ENCODE data around the gene PIP4K2A.

DNA sequence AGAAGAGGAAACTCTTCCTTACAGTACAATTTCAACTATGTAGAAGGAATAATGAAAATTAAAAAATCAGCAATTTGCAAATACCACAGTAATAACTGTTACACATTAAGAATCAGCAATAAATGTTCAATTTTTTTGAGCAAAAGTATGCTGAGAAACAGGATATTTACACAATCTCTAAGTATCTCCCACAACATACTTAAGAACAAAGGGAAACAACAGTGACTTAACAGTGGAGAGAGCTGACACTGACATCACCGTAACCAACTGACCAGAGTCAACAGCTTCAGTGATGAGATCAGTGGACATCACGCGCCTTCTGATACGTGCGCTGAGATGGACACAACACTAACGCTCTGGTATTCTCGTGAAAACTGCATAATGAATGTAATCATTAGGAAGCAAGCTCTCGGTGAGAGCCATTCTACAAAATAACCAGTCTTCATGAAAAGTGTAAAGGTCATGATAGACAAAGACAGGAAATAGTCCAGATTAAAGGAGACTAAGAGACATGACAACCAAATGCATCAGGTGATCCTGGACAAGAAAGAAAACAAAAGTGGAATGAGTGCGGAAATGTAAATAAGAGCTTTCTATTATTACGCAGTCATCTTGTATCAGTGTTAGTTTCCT, 82.6 kb downstream of the PIP4K2A start:
- no peak for TF ChIP-seq EZH2 (IDR thresholded peaks at IDR 0.05; ENCODE audit: low read depth)
- TF ChIP-seq, protein P1, sequence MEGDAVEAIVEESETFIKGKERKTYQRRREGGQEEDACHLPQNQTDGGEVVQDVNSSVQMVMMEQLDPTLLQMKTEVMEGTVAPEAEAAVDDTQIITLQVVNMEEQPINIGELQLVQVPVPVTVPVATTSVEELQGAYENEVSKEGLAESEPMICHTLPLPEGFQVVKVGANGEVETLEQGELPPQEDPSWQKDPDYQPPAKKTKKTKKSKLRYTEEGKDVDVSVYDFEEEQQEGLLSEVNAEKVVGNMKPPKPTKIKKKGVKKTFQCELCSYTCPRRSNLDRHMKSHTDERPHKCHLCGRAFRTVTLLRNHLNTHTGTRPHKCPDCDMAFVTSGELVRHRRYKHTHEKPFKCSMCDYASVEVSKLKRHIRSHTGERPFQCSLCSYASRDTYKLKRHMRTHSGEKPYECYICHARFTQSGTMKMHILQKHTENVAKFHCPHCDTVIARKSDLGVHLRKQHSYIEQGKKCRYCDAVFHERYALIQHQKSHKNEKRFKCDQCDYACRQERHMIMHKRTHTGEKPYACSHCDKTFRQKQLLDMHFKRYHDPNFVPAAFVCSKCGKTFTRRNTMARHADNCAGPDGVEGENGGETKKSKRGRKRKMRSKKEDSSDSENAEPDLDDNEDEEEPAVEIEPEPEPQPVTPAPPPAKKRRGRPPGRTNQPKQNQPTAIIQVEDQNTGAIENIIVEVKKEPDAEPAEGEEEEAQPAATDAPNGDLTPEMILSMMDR (conservative IDR thresholded peaks at IDR 0.05) = no peak
